WI38 (cell line): ENCODE measurements around the gene COL5A1.

Experiments used
- H3K4me3 ChIP-seq: 2 replicates; pipeline ENCODE4 v1.5.1; 2011; ENCODE audit warnings: low read depth, mild to moderate bottlenecking, control low read depth, low read length
- TF ChIP-seq, protein P1 (sequence below): IDR thresholded peaks from 2 replicates; pipeline ENCODE4 v1.5.1; 2012; ENCODE audit warnings: low read depth, mild to moderate bottlenecking, control low read depth, low read length

Gene COL5A1

DNA sequence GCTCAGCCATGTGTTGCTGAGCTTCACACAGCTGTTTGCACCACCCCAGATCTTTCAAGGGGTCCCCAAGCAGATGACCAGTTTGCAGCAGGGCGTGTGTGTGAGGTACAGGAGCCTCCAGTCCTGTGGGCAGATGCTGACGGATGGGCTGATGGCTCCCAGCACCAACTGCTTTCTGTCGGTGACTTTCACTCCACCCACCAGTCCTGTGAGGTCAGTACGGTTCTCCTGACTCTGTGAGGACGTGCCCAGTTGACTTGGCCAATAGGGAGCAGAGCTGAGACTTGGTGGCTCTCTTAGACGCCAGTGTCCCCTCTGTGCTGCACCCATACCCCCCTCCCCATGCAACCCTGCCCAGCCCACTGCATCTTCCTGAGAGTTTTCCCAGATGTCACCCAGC, 19.7 kb downstream of the COL5A1 start:
- TF ChIP-seq, protein P1, sequence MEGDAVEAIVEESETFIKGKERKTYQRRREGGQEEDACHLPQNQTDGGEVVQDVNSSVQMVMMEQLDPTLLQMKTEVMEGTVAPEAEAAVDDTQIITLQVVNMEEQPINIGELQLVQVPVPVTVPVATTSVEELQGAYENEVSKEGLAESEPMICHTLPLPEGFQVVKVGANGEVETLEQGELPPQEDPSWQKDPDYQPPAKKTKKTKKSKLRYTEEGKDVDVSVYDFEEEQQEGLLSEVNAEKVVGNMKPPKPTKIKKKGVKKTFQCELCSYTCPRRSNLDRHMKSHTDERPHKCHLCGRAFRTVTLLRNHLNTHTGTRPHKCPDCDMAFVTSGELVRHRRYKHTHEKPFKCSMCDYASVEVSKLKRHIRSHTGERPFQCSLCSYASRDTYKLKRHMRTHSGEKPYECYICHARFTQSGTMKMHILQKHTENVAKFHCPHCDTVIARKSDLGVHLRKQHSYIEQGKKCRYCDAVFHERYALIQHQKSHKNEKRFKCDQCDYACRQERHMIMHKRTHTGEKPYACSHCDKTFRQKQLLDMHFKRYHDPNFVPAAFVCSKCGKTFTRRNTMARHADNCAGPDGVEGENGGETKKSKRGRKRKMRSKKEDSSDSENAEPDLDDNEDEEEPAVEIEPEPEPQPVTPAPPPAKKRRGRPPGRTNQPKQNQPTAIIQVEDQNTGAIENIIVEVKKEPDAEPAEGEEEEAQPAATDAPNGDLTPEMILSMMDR = no peak
- H3K4me3 ChIP-seq = no peak overlapping the region

DNA sequence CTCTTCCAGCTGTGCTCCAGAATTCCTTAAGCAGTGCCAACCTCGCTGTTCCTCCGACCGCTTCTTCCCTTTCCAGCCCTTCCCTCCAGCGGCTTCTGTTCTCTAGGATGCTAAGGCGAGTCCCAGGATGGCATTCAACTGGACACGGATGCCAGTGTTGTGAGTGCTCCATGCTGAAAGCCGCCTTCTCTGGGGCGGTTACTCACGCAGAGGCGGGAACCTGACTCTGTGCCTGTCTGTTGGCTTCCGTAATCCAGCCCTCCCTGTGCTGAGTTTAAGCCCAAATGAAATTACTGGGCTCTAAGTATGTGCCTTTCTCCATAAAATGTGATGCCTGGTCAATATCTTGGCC, 20.2 kb downstream of the COL5A1 start:
- no peak overlapping the region for H3K4me3 ChIP-seq

DNA sequence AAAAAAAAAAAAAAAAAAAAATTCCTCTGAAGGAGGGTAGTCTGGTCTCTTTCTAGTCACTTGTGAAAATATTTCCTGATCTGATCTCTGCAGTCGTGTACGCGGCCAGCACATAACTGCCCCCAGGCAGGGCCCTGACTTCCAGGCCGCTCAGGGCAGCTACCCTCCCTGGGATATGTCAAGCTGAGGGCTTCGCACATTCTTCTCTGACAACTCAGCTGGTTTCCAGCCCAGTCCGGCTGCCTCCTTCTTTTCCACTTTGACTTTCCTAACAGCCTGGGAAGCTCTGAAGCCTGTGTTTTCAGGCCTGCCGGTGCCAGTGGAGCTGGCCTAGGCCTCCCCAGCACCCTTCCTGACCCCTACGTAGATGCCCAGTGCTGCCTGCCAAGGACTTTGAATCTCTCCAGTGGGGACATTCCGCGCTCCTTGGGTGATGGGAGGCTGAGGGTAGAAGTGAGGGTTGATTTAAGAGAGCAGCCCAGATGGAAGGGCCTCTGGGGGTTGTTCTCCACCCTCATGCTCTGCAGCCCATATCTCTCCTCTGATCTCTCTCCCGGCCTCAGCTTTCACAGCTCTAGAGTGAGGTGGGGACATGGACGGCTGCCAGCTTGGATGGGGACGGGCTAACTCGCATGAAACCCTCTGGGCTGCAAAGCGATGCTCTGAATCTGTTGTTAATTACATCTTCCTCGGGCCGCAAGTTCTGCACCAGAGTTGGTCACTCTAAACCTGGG, 20.7 kb downstream of the COL5A1 start:
- H3K4me3 ChIP-seq = peak overlapping the region; percentile 6; the same call in 1 of the 2 replicates
- TF ChIP-seq, protein P1 = no peak

More for the DNA sequence above, 20.2 kb downstream of the COL5A1 start:
- TF ChIP-seq, protein P1 = no peak

DNA sequence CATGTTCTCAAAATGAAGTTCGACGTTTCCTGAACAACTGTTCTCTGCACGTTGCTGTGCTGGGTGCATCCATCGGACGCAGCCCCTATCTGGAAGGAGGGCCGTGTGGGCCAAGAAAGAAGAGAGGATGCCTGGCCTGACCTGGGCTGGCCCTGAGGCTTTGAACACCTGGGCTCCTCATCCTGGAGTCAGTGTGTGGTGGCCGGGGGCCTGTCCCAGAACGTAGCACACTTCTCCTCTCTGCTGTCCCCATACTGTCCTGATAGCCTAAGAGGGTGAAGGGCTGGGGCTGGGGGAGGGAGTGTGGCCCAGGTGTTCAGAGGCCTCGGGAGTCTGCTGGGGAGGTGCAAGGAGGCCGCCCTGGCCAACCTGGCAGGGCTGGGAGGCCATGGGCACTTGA, 21.5 kb downstream of the COL5A1 start:
- H3K4me3 ChIP-seq = no peak overlapping the region
- TF ChIP-seq, protein P1 = no peak

DNA sequence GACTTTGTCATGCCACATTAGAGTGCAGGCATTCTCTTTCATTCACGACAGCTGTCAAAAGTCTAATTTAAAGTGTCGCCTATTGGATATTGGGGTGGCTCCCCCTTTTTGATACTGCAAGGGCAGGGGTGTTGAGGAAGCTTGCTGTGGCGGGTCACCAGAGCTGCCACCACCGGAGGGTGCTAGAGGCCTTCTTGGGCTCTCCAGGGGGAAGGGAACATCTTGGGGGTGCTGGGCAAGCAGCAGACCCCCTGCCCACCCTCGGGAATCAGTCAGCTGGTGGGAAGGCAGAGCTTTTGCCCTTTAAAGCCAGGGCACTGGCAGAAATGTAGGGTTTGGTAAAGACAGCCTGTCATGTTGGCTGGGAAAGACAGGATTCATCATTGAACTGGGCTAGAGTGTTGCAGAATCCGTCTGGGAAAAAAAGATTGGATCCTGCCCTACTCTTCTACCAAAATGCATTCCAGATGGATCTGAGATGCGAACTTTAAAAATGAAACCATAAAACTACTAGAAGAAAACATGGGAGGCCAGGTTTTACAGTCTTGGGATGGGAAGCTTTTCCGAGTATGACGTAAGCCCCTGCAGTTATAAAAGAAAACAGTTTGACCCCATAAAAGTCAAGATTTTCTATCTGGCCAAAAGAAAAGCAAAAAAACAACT, 22.3 kb downstream of the COL5A1 start:
- H3K4me3 ChIP-seq = no peak overlapping the region
- TF ChIP-seq, protein P1 = peak; percentile 15; the same call in 1 of the 2 replicates

DNA sequence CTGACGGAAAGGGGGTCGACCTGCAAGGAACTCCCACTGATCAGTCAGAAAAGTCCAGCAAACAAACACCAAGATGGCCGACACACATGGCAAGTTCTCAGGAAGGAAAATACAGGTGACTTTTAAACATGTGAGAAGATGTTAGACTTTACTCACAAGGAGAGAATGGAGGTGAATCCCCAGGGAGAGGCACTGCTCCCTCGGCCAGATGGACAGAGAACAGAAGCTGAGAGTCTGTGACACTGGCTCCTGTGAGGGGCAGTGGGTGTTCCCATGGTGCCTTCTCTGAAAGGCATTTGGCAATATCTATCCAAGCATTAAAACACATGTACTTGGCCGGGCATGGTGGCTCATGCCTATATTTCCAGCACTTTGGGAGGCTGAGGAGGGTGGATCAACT, 22.8 kb downstream of the COL5A1 start:
- H3K4me3 ChIP-seq = no peak overlapping the region
- TF ChIP-seq, protein P1 = no peak

DNA sequence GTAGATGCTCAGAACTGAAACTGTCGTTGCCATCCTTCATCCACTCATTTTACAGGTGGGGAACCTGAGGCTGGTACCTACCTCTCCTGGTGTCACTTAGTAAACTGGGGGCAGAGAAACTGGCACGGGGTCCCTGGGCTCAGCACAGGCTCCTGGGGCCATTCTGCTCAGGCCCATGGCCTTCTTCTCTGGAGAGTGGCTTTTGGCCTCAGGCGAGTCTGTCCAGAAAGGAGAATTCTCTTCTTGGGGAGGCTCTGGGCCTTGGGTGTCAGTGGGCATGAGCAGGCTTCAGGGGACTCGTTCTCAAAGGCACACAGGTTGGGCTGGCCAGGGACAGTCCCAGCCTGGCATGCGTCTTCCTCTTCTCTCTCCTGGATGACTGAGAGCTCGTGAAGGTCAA, 24.6 kb downstream of the COL5A1 start:
- TF ChIP-seq, protein P1 = no peak
- no peak overlapping the region for H3K4me3 ChIP-seq
